ENCODE measurements around the gene SPATA1.
A peak's percentile ranks its signal among the peaks of the same experiment; 100 is the strongest.

Gene SPATA1

GRCh38 chr1:84570436-84571149, 64.4 kb downstream of the SPATA1 start:
- H3K4me1 ChIP-seq (ENCODE audit: control insufficient read depth, insufficient read depth, low read length, unreplicated experiment) = peaks cover 30% of the 10 kb centered on the region
- no peak overlapping the region for H3K27ac ChIP-seq (ENCODE audit: low read depth, low read length)
- peaks cover 40% of the 10 kb centered on the region for H3K79me2 ChIP-seq (ENCODE audit: control insufficient read depth, insufficient read depth, low read length, unreplicated experiment)

GRCh38 chr1:84571150-84571535, 65.0 kb downstream of the SPATA1 start:
- no peak overlapping the region for H3K4me3 ChIP-seq (ENCODE audit: low read depth, low read length)
- H2AFZ ChIP-seq (ENCODE audit: low read length, unreplicated experiment) = no peak overlapping the region
- H3K79me2 ChIP-seq (ENCODE audit: control insufficient read depth, insufficient read depth, low read length, unreplicated experiment) = peaks cover 40% of the 10 kb centered on the region
- no peak overlapping the region for H3K27ac ChIP-seq (ENCODE audit: low read depth, low read length)
- H3K4me1 ChIP-seq (ENCODE audit: control insufficient read depth, insufficient read depth, low read length, unreplicated experiment) = peaks cover 30% of the 10 kb centered on the region
- no peaks in the 10 kb centered on the region for H3K27me3 ChIP-seq (ENCODE audit: insufficient read depth, low read length)
- H3K36me3 ChIP-seq (ENCODE audit: insufficient read depth, low read length) = peaks cover 26% of the 10 kb centered on the region; the same call in 1 of the 2 replicates

More at GRCh38 chr1:84570436-84571149, 64.4 kb downstream of the SPATA1 start:
- peaks cover 26% of the 10 kb centered on the region; the same call in 1 of the 2 replicates for H3K36me3 ChIP-seq (ENCODE audit: insufficient read depth, low read length)
- H2AFZ ChIP-seq (ENCODE audit: low read length, unreplicated experiment) = no peak overlapping the region
- no peak overlapping the region for H3K4me3 ChIP-seq (ENCODE audit: low read depth, low read length)
- no peaks in the 10 kb centered on the region for H3K27me3 ChIP-seq (ENCODE audit: insufficient read depth, low read length)

DNA sequence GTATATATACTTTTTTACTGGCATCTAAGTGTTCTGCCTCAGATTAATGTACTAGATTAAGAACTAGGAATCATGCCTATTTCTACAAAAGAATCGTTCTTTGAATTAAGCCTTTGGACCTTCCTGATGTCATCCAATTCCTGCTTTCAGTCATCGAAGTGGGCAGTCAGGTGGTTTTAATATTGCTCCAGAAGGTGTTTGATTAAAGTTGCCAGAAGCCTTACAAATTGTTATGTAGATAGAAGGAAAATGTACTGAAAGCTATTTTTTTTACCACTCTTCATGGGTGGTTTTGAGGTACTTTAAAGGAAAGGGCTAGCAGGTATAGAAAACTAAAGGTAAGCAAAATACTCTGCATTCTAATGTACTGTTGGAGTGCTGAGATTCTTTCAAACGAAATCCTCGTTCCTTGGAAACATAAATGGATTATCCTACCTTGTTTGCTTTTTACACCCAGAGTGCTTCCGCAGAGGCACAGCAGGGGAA, 67.3 kb downstream of the SPATA1 start:
- H2AFZ ChIP-seq (ENCODE audit: low read length, unreplicated experiment) = peak overlapping the region; percentile 19
- H3K27ac ChIP-seq (ENCODE audit: low read depth, low read length) = peak overlapping the region; percentile 96
- H3K4me1 ChIP-seq (ENCODE audit: control insufficient read depth, insufficient read depth, low read length, unreplicated experiment) = peaks cover 30% of the 10 kb centered on the region
- H3K4me3 ChIP-seq (ENCODE audit: low read depth, low read length) = peak overlapping the region; percentile 96
- H3K79me2 ChIP-seq (ENCODE audit: control insufficient read depth, insufficient read depth, low read length, unreplicated experiment) = peaks cover 40% of the 10 kb centered on the region
- H3K36me3 ChIP-seq (ENCODE audit: insufficient read depth, low read length) = peaks cover 21% of the 10 kb centered on the region; the same call in 1 of the 2 replicates
- no peaks in the 10 kb centered on the region for H3K27me3 ChIP-seq (ENCODE audit: insufficient read depth, low read length)

- Histone ChIP-seq H3K79me2 (ENCODE audit: control insufficient read depth, insufficient read depth, low read length, unreplicated experiment) (peaks cover 39% of the 10 kb centered on the region), H3K27ac (ENCODE audit: low read depth, low read length) (peak within 1 kb of the TSS; percentile 96), H3K27me3 (ENCODE audit: insufficient read depth, low read length) (no peaks in the 10 kb centered on the region), H3K4me1 (ENCODE audit: control insufficient read depth, insufficient read depth, low read length, unreplicated experiment) (peaks cover 30% of the 10 kb centered on the region), H2AFZ (ENCODE audit: low read length, unreplicated experiment) (peak within 1 kb of the TSS; percentile 74), H3K4me3 (ENCODE audit: low read depth, low read length) (peak within 1 kb of the TSS; percentile 96), H3K36me3 (ENCODE audit: insufficient read depth, low read length) (peaks cover 17% of the 10 kb centered on the region; the same call in 1 of the 2 replicates)
Observed at GRCh38 chr1:84573967-84574842, 68.0 kb downstream of the SPATA1 start, which contains the start of gene CTBS. CTBS (minus strand) TSS chr1:84574440; CDS start chr1:84574415, 25 bp downstream.

GRCh38 chr1:84574936-84575335, 68.8 kb downstream of the SPATA1 start:
- H2AFZ ChIP-seq (ENCODE audit: low read length, unreplicated experiment) = peak overlapping the region; percentile 74
- H3K27me3 ChIP-seq (ENCODE audit: insufficient read depth, low read length) = no peaks in the 10 kb centered on the region
- H3K27ac ChIP-seq (ENCODE audit: low read depth, low read length) = no peak overlapping the region
- peaks cover 30% of the 10 kb centered on the region for H3K4me1 ChIP-seq (ENCODE audit: control insufficient read depth, insufficient read depth, low read length, unreplicated experiment)
- H3K79me2 ChIP-seq (ENCODE audit: control insufficient read depth, insufficient read depth, low read length, unreplicated experiment) = peaks cover 34% of the 10 kb centered on the region
- peaks cover 11% of the 10 kb centered on the region; the same call in 1 of the 2 replicates for H3K36me3 ChIP-seq (ENCODE audit: insufficient read depth, low read length)
- peak overlapping the region; percentile 96 for H3K4me3 ChIP-seq (ENCODE audit: low read depth, low read length)

DNA sequence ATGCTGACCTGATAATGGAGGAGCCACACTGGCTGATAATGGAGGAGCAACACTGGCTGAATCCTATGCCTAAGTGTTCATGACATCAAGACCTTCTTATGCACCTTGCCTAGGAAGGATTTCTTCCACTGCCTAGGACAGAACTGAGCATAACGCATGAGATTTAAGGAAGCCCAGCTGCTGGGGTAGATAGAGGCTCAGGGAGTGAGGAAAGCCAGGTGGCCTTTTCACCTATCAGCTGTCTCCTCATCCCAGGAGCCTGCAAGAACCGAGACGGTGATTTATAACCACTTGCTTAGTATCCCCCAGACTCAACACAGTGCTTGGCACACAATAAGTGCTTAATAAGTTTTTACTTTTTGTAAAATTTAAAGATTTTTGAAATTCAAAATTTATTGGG, 75.5 kb downstream of the SPATA1 start:
- no peaks in the 10 kb centered on the region for H3K79me2 ChIP-seq (ENCODE audit: control insufficient read depth, insufficient read depth, low read length, unreplicated experiment)
- no peaks in the 10 kb centered on the region for H3K27me3 ChIP-seq (ENCODE audit: insufficient read depth, low read length)
- H3K36me3 ChIP-seq (ENCODE audit: insufficient read depth, low read length) = no peaks in the 10 kb centered on the region
- no peak overlapping the region for H3K27ac ChIP-seq (ENCODE audit: low read depth, low read length)
- H3K4me1 ChIP-seq (ENCODE audit: control insufficient read depth, insufficient read depth, low read length, unreplicated experiment) = no peaks in the 10 kb centered on the region
- H2AFZ ChIP-seq (ENCODE audit: low read length, unreplicated experiment) = no peak overlapping the region
- no peak overlapping the region for H3K4me3 ChIP-seq (ENCODE audit: low read depth, low read length)

DNA sequence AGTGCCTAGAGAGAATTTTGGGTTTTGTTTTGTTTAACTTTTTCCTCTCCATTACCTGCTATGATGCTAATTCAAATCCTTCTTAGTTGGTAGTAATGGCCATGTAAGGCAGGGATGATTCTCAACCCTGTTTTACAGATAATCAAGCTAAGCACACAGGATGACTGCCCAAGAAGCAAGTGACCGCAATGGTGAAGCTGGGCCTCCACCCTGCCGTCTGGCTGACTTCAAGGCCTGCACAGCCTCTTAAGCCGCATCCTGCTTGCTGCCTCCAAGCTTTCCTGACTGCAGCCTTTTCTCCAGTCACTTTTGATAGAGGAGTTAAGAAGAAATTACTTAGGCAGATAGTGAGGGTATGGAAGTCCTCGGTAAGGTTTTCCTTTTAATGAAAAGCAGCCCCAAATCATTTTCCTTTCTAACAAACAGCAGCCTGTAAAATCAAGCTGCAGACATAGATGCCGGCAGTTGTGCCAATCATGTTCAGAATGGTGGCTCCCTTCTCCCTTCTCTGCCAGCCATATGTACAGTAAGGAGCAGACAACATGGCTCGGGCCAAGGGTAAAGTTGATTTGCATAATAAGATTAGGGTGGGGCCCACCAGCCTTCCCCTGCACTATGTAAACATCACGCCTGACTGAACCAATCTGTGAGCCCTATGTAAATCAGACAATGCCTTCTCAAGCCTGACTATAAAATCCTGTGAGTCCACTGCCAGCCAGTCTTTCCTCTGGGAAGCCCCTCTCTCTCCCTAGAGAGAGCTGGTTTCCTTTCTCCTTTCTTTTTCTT, 76.8 kb downstream of the SPATA1 start:
- Histone ChIP-seq H3K79me2 (ENCODE audit: control insufficient read depth, insufficient read depth, low read length, unreplicated experiment) (no peaks in the 10 kb centered on the region), H3K4me3 (ENCODE audit: low read depth, low read length) (no peak overlapping the region), H3K27me3 (ENCODE audit: insufficient read depth, low read length) (no peaks in the 10 kb centered on the region), H2AFZ (ENCODE audit: low read length, unreplicated experiment) (no peak overlapping the region), H3K4me1 (ENCODE audit: control insufficient read depth, insufficient read depth, low read length, unreplicated experiment) (no peaks in the 10 kb centered on the region), H3K27ac (ENCODE audit: low read depth, low read length) (no peak overlapping the region), H3K36me3 (ENCODE audit: insufficient read depth, low read length) (no peaks in the 10 kb centered on the region)

GRCh38 chr1:84583648-84584047, 77.5 kb downstream of the SPATA1 start:
- no peaks in the 10 kb centered on the region for H3K4me1 ChIP-seq (ENCODE audit: control insufficient read depth, insufficient read depth, low read length, unreplicated experiment)
- no peaks in the 10 kb centered on the region for H3K79me2 ChIP-seq (ENCODE audit: control insufficient read depth, insufficient read depth, low read length, unreplicated experiment)
- no peaks in the 10 kb centered on the region for H3K36me3 ChIP-seq (ENCODE audit: insufficient read depth, low read length)
- no peak overlapping the region for H3K27ac ChIP-seq (ENCODE audit: low read depth, low read length)
- no peaks in the 10 kb centered on the region for H3K27me3 ChIP-seq (ENCODE audit: insufficient read depth, low read length)
- no peak overlapping the region for H3K4me3 ChIP-seq (ENCODE audit: low read depth, low read length)
- H2AFZ ChIP-seq (ENCODE audit: low read length, unreplicated experiment) = no peak overlapping the region

GRCh38 chr1:84584126-84584525, 77.9 kb downstream of the SPATA1 start:
- Histone ChIP-seq H2AFZ (ENCODE audit: low read length, unreplicated experiment) (no peak overlapping the region), H3K4me1 (ENCODE audit: control insufficient read depth, insufficient read depth, low read length, unreplicated experiment) (no peaks in the 10 kb centered on the region), H3K4me3 (ENCODE audit: low read depth, low read length) (no peak overlapping the region), H3K27me3 (ENCODE audit: insufficient read depth, low read length) (no peaks in the 10 kb centered on the region), H3K36me3 (ENCODE audit: insufficient read depth, low read length) (no peaks in the 10 kb centered on the region), H3K79me2 (ENCODE audit: control insufficient read depth, insufficient read depth, low read length, unreplicated experiment) (no peaks in the 10 kb centered on the region), H3K27ac (ENCODE audit: low read depth, low read length) (no peak overlapping the region)

- no peak overlapping the region for H2AFZ ChIP-seq (ENCODE audit: low read length, unreplicated experiment)
- no peaks in the 10 kb centered on the region for H3K79me2 ChIP-seq (ENCODE audit: control insufficient read depth, insufficient read depth, low read length, unreplicated experiment)
- H3K4me1 ChIP-seq (ENCODE audit: control insufficient read depth, insufficient read depth, low read length, unreplicated experiment) = no peaks in the 10 kb centered on the region
- no peak overlapping the region for H3K27ac ChIP-seq (ENCODE audit: low read depth, low read length)
- no peaks in the 10 kb centered on the region for H3K36me3 ChIP-seq (ENCODE audit: insufficient read depth, low read length)
- no peak overlapping the region for H3K4me3 ChIP-seq (ENCODE audit: low read depth, low read length)
- no peaks in the 10 kb centered on the region for H3K27me3 ChIP-seq (ENCODE audit: insufficient read depth, low read length)
Observed at GRCh38 chr1:84585803-84586202, 79.6 kb downstream of the SPATA1 start.
